ENCODE measurements around the gene EPN2.

Gene EPN2

DNA sequence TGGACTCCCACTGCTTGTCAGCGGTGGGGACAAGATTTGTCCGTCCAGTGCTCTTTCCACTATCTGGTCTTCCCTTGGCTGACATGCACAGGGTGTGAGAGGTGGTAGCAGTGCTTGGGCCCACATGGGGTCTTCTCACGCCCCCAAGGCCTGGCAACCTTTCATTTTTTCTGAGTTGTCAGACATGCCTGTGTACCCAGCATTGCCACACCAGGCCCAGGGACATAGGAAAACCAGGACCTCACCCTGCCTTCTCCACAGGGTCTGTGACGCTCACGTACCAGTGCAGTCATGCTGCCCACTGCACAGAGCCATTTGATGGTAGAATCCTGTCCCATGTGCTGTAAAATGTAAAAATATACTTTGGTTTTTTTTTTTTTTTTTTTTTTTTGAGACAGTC is 67.6 kb downstream of the EPN2 start:
- Histone ChIP-seq H3K4me1 (ENCODE audit: control insufficient read depth, insufficient read depth, low read length, unreplicated experiment) (peaks cover 7% of the 10 kb centered on the region), H3K27ac (ENCODE audit: low read depth, low read length) (no peak overlapping the region), H2AFZ (ENCODE audit: low read length, unreplicated experiment) (no peak overlapping the region)

GRCh38 chr17:19305256-19305655 is 68.1 kb downstream of the EPN2 start:
- H3K79me2 ChIP-seq (ENCODE audit: control insufficient read depth, insufficient read depth, low read length, unreplicated experiment): no peaks in the 10 kb centered on the region
- no peaks in the 10 kb centered on the region for H3K27me3 ChIP-seq (ENCODE audit: insufficient read depth, low read length)
- no peak overlapping the region for H3K4me3 ChIP-seq (ENCODE audit: low read depth, low read length)
- H3K27ac ChIP-seq (ENCODE audit: low read depth, low read length): no peak overlapping the region
- no peak overlapping the region for H2AFZ ChIP-seq (ENCODE audit: low read length, unreplicated experiment)
- H3K36me3 ChIP-seq (ENCODE audit: insufficient read depth, low read length): no peaks in the 10 kb centered on the region
- H3K4me1 ChIP-seq (ENCODE audit: control insufficient read depth, insufficient read depth, low read length, unreplicated experiment): peaks cover 7% of the 10 kb centered on the region

More for the DNA sequence above, 67.6 kb downstream of the EPN2 start:
- Histone ChIP-seq H3K79me2 (ENCODE audit: control insufficient read depth, insufficient read depth, low read length, unreplicated experiment) (no peaks in the 10 kb centered on the region), H3K4me3 (ENCODE audit: low read depth, low read length) (no peak overlapping the region), H3K27me3 (ENCODE audit: insufficient read depth, low read length) (no peaks in the 10 kb centered on the region), H3K36me3 (ENCODE audit: insufficient read depth, low read length) (no peaks in the 10 kb centered on the region)

- no peak overlapping the region for H3K27ac ChIP-seq (ENCODE audit: low read depth, low read length)
- no peak overlapping the region for H2AFZ ChIP-seq (ENCODE audit: low read length, unreplicated experiment)
- H3K4me3 ChIP-seq (ENCODE audit: low read depth, low read length): no peak overlapping the region
- H3K27me3 ChIP-seq (ENCODE audit: insufficient read depth, low read length): no peaks in the 10 kb centered on the region
- peaks cover 8% of the 10 kb centered on the region for H3K4me1 ChIP-seq (ENCODE audit: control insufficient read depth, insufficient read depth, low read length, unreplicated experiment)
- no peaks in the 10 kb centered on the region for H3K79me2 ChIP-seq (ENCODE audit: control insufficient read depth, insufficient read depth, low read length, unreplicated experiment)
- H3K36me3 ChIP-seq (ENCODE audit: insufficient read depth, low read length): no peaks in the 10 kb centered on the region
These were observed 68.6 kb downstream of the EPN2 start for GRCh38 chr17:19305761-19306159.

DNA sequence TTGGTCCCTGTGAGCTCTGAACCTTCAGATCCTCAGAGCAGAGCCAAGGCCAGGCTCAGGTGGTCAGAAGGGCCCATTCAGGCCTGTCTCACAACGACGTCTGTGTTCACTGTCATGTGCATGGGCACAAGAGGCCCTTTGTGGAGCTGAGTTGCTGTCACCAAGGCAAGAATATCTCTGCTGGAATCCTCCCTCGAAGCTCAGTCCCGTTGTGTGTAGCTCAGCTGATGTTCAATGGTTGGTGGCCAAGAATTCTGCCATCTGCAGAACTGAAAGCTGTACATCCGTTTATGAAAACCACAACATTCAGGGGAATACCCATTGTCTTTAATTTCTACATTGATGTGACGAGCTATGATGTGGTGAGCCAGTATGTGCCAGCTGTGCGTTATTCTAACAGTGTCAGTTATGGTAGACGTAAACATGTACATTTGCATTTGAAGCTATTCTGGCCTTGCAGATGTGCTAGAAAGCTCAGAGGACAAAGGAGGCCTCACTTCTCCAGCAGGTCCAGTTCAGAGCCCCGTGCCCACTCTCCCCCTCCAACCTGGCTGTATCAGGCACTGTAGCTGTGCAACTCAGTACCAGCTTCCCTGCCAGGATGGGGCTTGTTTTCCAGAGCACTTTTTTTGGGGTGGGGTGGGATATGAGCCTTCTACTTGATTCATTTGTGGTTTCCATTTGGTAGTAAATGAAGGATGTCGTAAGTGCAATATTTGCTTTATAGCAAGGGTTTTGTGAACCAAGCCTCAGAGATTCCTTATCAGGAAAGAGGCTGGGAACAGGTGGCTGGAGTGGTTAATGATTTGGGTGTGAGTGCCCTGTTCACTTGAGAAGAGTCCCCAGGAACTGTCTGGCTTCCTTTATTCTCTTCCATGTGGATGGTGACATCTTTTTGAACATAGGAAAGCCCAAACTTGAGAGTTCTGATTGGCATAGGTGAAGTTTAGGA is 69.3 kb downstream of the EPN2 start:
- no peak overlapping the region for H3K4me3 ChIP-seq (ENCODE audit: low read depth, low read length)
- H3K36me3 ChIP-seq (ENCODE audit: insufficient read depth, low read length): no peaks in the 10 kb centered on the region; the same call in 1 of the 2 replicates
- H3K79me2 ChIP-seq (ENCODE audit: control insufficient read depth, insufficient read depth, low read length, unreplicated experiment): no peaks in the 10 kb centered on the region
- no peak overlapping the region for H2AFZ ChIP-seq (ENCODE audit: low read length, unreplicated experiment)
- no peaks in the 10 kb centered on the region for H3K27me3 ChIP-seq (ENCODE audit: insufficient read depth, low read length)
- peaks cover 14% of the 10 kb centered on the region for H3K4me1 ChIP-seq (ENCODE audit: control insufficient read depth, insufficient read depth, low read length, unreplicated experiment)
- no peak overlapping the region for H3K27ac ChIP-seq (ENCODE audit: low read depth, low read length)

DNA sequence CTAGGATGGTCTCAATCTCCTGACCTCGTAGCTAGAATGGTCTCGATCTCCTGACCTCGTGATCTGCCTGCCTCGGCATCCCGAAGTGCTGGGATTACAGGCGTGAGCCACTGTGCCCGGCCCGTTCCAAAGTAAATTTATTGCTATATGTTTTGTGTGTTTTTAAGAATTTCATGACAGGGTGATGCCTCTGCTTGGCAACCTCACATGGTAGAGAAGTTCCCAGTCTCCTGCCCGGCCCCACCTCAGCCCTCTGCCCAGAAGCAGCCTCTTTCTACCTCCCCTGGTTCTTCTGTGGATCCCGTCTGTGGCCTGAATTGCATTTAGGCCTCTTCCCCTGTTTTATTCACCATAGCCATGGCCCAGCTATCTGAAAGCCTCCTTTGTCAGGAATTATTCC is 70.4 kb downstream of the EPN2 start:
- H3K4me3 ChIP-seq (ENCODE audit: low read depth, low read length): no peak overlapping the region
- H3K79me2 ChIP-seq (ENCODE audit: control insufficient read depth, insufficient read depth, low read length, unreplicated experiment): no peaks in the 10 kb centered on the region
- no peak overlapping the region for H3K27ac ChIP-seq (ENCODE audit: low read depth, low read length)
- H3K4me1 ChIP-seq (ENCODE audit: control insufficient read depth, insufficient read depth, low read length, unreplicated experiment): peaks cover 25% of the 10 kb centered on the region
- no peak overlapping the region for H2AFZ ChIP-seq (ENCODE audit: low read length, unreplicated experiment)
- no peaks in the 10 kb centered on the region; the same call in 1 of the 2 replicates for H3K36me3 ChIP-seq (ENCODE audit: insufficient read depth, low read length)
- no peaks in the 10 kb centered on the region for H3K27me3 ChIP-seq (ENCODE audit: insufficient read depth, low read length)

GRCh38 chr17:19308398-19308797 is 71.2 kb downstream of the EPN2 start:
- no peaks in the 10 kb centered on the region for H3K79me2 ChIP-seq (ENCODE audit: control insufficient read depth, insufficient read depth, low read length, unreplicated experiment)
- H3K27ac ChIP-seq (ENCODE audit: low read depth, low read length): no peak overlapping the region
- H3K4me1 ChIP-seq (ENCODE audit: control insufficient read depth, insufficient read depth, low read length, unreplicated experiment): peaks cover 26% of the 10 kb centered on the region
- H2AFZ ChIP-seq (ENCODE audit: low read length, unreplicated experiment): no peak overlapping the region
- no peak overlapping the region for H3K4me3 ChIP-seq (ENCODE audit: low read depth, low read length)
- no peaks in the 10 kb centered on the region; the same call in 1 of the 2 replicates for H3K36me3 ChIP-seq (ENCODE audit: insufficient read depth, low read length)
- no peaks in the 10 kb centered on the region for H3K27me3 ChIP-seq (ENCODE audit: insufficient read depth, low read length)

- Histone ChIP-seq H3K4me1 (ENCODE audit: control insufficient read depth, insufficient read depth, low read length, unreplicated experiment) (peaks cover 20% of the 10 kb centered on the region), H3K36me3 (ENCODE audit: insufficient read depth, low read length) (no peaks in the 10 kb centered on the region; the same call in 1 of the 2 replicates), H3K27ac (ENCODE audit: low read depth, low read length) (no peak overlapping the region), H3K79me2 (ENCODE audit: control insufficient read depth, insufficient read depth, low read length, unreplicated experiment) (no peaks in the 10 kb centered on the region), H3K4me3 (ENCODE audit: low read depth, low read length) (no peak overlapping the region), H2AFZ (ENCODE audit: low read length, unreplicated experiment) (no peak overlapping the region), H3K27me3 (ENCODE audit: insufficient read depth, low read length) (no peaks in the 10 kb centered on the region)
These were observed 72.5 kb downstream of the EPN2 start for GRCh38 chr17:19309701-19310100.

DNA sequence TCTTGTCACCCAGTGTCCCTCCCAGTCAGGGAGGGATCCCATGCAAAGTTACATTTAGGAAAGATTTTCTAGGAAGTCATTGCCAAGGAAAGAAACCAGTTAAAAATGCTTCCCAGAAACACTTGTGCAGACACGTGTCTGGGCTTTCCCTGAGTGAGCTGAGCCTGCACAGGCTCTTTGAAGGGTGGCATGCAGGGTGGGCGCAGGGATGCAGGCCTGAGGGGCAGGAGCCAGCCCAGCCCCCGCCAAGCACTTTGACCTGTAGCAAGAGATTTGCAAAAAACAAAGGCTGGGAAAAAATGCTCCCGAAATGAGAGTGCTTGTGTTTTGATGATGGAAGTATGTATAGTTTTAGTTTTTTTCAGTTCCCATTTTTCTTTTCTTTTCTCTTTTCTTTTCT is 73.0 kb downstream of the EPN2 start:
- no peak overlapping the region for H3K4me3 ChIP-seq (ENCODE audit: low read depth, low read length)
- H3K36me3 ChIP-seq (ENCODE audit: insufficient read depth, low read length): no peaks in the 10 kb centered on the region; the same call in 1 of the 2 replicates
- H3K4me1 ChIP-seq (ENCODE audit: control insufficient read depth, insufficient read depth, low read length, unreplicated experiment): peaks cover 20% of the 10 kb centered on the region
- no peak overlapping the region for H3K27ac ChIP-seq (ENCODE audit: low read depth, low read length)
- no peaks in the 10 kb centered on the region for H3K79me2 ChIP-seq (ENCODE audit: control insufficient read depth, insufficient read depth, low read length, unreplicated experiment)
- H2AFZ ChIP-seq (ENCODE audit: low read length, unreplicated experiment): no peak overlapping the region
- no peaks in the 10 kb centered on the region for H3K27me3 ChIP-seq (ENCODE audit: insufficient read depth, low read length)

- no peaks in the 10 kb centered on the region for H3K27me3 ChIP-seq (ENCODE audit: insufficient read depth, low read length)
- peaks cover 20% of the 10 kb centered on the region for H3K4me1 ChIP-seq (ENCODE audit: control insufficient read depth, insufficient read depth, low read length, unreplicated experiment)
- H3K36me3 ChIP-seq (ENCODE audit: insufficient read depth, low read length): peaks cover 4% of the 10 kb centered on the region
- H3K79me2 ChIP-seq (ENCODE audit: control insufficient read depth, insufficient read depth, low read length, unreplicated experiment): no peaks in the 10 kb centered on the region
- H3K4me3 ChIP-seq (ENCODE audit: low read depth, low read length): no peak overlapping the region
- no peak overlapping the region for H3K27ac ChIP-seq (ENCODE audit: low read depth, low read length)
- no peak overlapping the region for H2AFZ ChIP-seq (ENCODE audit: low read length, unreplicated experiment)
These were observed 73.8 kb downstream of the EPN2 start for GRCh38 chr17:19311016-19311415.

DNA sequence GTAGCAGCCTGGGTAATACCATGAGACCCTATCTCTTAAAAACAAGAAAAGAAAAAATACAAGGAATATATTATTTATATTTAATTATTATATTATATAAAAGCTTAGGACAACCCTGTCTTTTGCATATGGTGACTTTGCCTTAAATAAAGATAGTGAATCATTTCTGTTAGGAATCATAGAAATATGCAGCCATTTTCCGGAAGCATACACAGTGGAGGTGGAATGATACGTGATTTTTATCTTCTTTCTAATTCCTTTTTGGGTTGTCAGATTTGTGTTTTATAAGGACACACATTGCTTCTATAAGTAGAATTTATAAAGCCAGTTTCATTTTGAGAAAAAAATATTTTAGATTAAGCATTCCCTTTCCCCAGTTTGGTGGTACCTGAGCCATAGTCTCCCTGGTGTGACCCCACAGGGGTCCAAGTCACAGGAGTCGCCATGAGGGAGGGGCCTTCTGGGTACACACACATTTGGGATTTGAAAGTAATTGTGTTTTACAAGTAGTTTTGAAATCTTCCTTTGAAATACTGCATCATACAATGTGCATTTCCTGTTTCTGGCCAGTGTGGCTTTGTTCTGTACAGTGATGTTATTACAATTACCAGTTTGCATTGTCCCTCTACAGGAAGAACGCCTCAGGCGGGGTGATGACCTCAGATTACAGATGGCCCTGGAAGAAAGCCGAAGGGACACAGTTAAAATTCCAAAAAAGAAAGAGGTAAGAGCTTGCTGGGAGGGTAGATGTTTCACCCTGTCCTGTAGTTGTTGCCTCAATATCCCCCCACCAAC is 74.5 kb downstream of the EPN2 start:
- no peaks in the 10 kb centered on the region for H3K27me3 ChIP-seq (ENCODE audit: insufficient read depth, low read length)
- peak overlapping the region; percentile 83 for H3K27ac ChIP-seq (ENCODE audit: low read depth, low read length)
- H3K79me2 ChIP-seq (ENCODE audit: control insufficient read depth, insufficient read depth, low read length, unreplicated experiment): no peaks in the 10 kb centered on the region
- no peak overlapping the region for H3K4me3 ChIP-seq (ENCODE audit: low read depth, low read length)
- peaks cover 20% of the 10 kb centered on the region for H3K4me1 ChIP-seq (ENCODE audit: control insufficient read depth, insufficient read depth, low read length, unreplicated experiment)
- peaks cover 4% of the 10 kb centered on the region for H3K36me3 ChIP-seq (ENCODE audit: insufficient read depth, low read length)
- H2AFZ ChIP-seq (ENCODE audit: low read length, unreplicated experiment): no peak overlapping the region

Data from ACC112 (cell line).